NCI-H460 (cell line): ENCODE data around the gene TUFM. TPM values are rescaled to one million over a fixed set of nuclear protein-coding genes. Genes with fewer than 3 reads are reported as not detected.
A peak's percentile ranks its signal among the peaks of the same experiment; 100 is the strongest.
"Not testable (repeated sequence)": the region's sequence is repeated elsewhere in the genome, so short reads cannot be mapped to it uniquely, and the experiment has no call there.

Source experiments
- DNase-seq: peaks from one replicate; pipeline ENCODE4 v3.0.0-alpha.2; 2016; ENCODE audit warnings: low read depth; ENCODE audit errors: extremely low read depth
- total RNA-seq: library from RNA; depleted of rRNA; stranded (reverse); fragments of >200 nt; shearing (Covaris generic); gene quantifications from 2 replicates; pipeline ENCODE4 v1.2.3, GENCODE V29; 2014

The TUFM gene
- total RNA-seq, 1 experiment from 2014 or later = 245 TPM

DNA sequence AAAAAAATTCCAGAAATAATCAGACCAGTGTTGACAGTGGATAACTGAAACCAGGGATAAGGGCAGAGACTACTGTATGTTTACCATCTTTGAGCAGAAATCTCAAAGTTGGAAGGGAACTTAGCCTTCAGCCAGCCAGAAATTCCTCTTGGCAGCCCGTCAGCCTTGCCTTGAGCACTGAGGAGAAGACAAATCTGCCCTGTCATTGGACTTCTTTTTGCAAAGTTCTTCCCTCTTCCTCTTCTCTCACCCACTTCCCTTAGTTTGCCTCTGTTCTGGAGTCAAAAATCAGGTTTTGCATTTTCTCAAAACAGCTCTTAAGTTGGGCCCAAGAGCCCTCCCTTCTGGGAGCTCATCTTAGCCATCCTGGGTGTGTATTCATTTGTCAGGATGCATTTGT is 6.2 kb downstream of the TUFM start:
- no peak for DNase-seq

GRCh38 chr16:28839004-28839639 is 7.0 kb downstream of the TUFM start:
- no peak for DNase-seq

DNA sequence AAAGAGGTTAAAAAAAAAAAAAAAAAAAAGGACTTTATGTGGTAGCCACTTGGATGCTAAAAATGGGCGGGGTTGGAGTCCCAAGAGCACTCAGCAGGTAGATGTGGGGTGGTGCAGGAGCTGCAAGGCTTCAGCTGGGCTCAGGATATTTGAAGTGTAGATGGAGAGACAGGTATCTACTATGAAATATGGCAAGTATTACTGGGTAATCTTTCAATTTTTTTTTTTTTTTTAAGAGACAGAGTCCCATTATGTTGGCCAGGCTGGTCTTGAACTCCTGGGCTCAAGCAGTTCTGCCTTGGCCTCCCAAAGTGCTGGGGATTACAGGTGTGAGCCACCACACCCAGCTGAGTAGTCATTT is 7.6 kb downstream of the TUFM start:
- DNase-seq = no peak

DNA sequence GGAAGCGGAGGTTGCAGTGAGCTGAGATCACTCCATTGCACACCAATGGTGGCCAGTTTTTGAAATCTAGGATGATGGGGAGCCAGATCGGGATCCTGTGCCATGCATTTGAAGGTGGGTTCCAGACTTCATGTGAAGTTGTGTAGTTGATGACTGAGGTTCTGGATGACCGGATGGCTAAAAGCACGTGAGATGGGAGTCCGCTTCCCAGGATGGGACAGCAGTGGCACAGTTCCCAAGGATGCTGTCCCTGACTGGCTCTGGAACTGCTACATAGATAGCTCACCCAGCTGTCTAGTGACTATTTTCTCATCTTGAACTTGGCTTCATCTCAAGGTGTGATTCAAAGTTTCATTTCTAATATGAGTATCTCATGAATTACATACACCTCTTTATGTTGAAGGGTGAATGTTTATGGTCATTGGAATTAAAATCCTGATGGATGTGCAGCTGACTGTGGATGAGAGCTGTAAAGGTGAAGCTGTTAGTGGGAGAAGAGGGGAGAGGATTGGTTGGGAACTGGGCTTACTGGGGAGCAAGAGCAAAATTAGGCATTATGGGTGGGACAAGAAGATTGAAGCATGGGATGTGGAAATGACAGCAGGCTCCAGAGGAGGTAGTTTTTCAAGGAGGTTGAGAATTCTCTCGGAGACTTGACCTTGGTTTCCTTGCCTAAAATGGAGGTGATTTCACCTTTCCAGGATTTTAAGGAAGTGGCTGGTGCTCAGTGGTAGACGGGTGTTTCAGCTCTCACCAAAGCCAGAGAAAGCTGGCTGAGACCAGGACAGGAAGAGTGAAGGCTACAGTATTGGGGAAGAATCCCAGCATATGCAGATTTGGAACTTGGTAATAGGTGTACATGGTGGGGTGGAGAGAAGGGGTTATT is 8.2 kb downstream of the TUFM start:
- DNase-seq = no peak

DNA sequence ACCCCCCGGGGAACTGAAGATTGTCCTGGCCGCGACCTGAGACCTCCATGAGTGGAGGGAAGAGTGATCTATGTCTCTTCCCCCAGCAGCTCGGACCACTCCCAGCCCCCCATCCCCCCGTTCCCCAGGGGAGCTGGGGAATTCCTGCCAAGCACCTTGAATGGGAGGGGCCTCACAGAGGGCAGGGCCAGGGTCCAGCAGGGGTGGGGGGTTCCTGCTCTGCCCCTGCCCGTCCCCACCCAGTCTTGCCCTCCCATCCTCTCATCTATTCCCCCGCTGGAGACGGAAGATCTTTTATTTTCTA is 9.4 kb downstream of the TUFM start:
- DNase-seq = no peak

DNA sequence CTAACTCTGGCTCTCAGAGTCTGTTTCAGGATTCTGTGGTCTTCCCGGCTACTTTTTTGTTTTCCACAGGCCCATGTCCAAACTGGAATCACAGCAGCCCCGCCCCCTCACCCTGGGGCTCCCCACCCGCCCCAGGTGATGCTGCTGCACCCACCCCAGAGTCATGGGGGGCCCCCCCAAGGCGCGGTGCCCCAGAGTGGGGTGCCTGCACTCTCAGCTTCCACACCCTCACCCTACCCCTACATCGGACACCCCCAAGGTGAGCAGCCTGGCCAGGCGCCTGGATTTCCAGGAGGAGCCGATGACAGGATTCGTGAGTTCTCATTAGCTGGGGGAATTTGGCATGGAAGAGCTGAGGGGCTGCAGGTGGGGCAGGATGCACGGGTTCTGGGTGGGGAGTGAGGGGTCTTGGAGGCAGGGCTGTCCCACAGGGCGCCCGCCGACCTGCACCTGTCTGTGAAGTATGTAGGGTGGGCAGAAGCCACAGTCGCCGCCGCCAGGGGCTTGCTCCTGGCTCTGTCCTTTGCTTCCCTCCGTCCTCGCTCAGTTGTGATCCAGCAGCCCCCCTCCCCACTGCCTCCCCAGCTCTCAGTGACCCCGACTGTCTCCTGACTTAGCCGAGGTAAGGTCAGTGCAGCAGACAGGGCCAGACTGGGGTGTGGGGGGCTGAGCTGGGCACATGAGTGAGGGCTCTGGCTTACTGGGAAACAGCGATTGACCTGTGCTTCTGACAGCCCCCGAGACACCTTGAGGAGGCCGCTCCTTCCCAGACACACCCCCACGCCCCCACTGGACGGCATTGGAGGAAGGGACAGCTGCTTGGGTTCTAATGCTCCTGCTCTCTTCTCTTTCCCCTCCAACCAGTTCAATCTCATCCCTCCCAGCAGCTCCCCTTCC is 10.0 kb downstream of the TUFM start:
- no peak for DNase-seq

DNA sequence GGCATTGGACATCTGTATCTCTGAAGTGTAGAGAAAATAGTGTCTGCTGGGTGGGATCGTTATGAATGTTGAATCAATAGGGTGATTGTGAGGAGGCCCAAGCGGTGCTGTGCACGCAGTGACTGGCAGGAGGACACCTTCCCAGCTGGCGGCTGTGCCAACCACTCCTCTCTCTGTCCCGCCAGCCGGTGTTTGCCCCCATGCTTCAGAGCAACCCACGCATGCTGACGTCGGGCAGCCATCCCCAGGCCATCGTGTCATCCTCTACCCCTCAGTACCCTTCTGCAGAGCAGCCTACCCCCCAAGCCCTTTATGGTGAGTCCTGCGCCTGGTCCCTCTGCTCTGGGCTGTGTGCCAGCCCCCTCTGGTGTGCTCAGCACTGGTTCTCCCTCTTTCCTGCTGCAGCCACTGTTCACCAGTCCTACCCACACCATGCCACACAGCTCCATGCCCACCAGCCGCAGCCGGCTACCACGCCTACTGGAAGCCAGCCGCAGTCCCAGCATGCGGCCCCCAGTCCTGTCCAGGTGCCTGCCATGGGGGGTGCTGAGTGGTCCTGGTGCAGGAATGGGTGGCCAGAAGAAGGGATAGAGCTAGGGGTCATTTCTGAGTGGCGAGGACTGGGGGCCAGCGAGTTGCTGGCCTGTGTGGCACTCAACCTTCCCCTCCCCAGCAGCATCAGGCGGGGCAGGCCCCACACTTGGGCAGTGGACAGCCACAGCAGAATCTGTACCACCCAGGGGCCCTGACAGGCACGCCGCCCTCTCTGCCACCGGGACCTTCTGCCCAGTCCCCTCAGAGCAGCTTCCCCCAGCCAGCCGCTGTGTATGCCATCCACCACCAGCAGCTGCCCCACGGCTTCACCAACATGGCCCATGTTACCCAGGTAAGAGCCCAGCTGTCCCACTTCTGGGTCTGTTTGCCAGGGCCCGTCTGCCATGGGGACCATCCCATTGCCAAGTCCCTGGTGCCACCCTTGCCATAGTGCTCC is 11.0 kb downstream of the TUFM start:
- DNase-seq = no peak

DNA sequence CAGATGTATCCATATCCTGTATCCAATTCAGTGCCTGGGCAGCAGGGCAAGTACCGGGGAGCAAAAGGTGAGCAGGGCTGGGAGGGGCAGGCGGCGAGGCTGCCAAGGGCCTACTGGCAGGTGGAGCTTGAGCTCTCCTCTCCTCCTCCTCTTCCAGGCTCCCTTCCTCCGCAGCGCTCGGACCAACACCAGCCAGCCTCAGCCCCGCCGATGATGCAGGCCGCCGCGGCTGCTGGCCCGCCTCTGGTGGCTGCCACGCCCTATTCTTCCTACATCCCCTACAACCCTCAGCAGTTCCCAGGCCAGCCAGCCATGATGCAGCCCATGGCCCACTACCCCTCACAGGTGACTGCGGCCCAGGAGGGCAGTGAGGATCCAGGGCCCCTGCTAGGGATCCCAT is 11.8 kb downstream of the TUFM start:
- no peak for DNase-seq

DNA sequence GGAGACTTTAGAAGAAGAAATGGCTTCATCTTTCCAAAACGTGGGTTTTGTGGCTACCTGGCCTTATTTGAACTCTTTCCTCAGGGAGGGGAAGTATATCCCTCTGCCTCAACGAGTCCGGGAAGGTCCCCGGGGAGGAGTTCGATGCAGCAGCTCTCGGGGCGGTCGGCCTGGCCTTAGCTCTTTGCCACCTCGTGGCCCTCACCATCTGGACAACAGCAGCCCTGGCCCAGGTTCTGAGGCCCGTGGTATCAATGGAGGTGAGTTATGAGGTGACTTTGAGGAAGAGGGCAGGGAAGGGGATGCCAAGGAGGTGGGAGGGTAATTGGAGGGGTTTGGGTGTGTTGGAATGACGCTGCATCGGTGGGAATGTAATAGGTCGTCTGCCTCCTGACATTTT is 15.6 kb downstream of the TUFM start:
- DNase-seq = no peak

DNA sequence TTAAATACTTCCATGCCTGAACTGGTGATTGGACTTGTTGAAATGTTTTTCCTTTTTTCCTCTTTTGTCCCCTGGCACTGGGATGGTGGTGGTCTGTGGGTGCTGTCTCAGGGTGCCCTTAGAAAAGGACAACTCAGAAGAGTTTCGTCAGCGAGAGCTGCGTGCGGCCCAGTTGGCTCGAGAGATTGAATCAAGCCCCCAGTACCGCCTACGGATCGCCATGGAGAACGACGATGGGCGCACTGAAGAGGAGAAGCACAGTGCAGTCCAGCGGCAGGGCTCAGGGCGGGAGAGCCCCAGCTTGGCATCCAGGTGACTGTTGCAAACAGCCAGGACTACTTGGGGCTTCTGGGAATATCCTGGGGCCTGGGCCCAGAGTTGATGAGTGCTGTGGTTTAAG is 16.4 kb downstream of the TUFM start:
- no peak for DNase-seq

DNA sequence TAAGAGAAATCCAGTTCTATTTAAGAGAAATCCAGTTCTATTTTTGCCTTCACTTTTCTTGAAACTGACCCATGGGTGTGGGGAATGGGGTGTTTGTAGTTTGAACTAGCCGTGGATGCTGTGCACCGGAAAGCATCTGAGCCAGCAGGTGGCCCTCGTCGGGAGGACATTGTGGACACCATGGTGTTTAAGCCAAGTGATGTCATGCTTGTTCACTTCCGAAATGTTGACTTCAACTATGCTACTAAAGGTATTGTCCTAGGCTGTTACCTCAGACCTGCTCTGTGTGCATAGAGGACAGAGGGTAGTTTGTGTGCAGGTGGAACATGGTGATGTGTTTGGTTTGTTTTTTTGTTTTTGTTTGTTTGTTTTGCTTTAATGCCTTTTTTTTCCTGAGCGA is 20.0 kb downstream of the TUFM start:
- no peak for DNase-seq

DNA sequence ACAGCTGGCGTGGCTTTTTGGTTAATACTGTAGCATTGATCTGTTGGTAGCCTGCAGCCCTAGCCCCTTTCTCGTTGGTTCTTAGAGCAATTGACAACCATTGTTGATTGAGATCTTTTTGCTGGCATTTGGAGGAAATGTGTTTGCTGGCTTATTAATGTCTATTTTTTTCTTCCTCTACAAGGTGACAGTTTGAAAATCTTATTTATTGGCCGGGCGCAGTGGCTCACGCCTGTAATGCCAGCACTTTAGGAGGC is 21.5 kb downstream of the TUFM start:
- DNase-seq = no peak

DNA sequence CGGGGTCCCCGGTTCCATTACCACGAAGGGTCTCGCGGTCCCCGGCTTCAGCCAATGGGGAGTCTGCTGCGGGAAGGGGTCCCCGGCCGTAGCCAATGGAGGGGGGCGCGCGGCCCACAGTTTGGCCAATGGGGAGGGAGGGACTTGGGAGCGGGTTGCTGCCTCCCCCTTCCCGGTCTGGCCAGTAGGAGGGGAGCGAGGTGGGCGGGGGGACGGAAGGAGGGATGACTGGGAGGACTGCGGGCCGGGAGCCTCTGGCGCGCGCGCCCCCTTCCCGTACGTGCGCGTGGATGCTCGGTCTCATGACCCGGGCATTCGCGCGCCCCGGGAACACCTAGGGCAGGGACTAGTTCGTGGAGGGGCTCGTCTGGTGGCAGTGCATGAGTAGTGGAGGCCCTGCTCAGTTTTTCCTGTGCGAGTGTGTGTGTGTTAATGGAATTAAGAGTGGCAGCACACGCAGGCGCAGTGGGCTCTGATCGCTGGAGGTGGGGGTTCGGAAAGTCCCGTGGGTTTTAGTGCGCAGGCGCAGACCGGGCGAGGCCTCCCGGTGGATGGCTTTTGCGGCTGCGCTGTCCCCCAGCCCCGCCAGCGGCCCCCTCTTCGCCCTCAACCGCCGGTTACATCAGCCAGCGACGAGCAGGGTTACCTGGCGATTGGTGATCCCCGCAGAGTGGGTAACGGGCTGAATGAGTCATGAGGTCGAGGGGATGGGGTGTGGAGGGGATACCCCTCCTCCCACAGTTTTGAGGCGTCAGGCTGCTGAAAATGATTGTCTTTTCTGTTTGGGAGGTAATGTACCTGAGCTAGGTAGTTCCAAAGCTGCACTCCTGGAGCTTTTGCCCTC is 22.1 kb downstream of the TUFM start:
- peak; percentile 95 for DNase-seq

GRCh38 chr16:28823291-28823872 is 22.8 kb downstream of the TUFM start:
- DNase-seq = no peak

DNA sequence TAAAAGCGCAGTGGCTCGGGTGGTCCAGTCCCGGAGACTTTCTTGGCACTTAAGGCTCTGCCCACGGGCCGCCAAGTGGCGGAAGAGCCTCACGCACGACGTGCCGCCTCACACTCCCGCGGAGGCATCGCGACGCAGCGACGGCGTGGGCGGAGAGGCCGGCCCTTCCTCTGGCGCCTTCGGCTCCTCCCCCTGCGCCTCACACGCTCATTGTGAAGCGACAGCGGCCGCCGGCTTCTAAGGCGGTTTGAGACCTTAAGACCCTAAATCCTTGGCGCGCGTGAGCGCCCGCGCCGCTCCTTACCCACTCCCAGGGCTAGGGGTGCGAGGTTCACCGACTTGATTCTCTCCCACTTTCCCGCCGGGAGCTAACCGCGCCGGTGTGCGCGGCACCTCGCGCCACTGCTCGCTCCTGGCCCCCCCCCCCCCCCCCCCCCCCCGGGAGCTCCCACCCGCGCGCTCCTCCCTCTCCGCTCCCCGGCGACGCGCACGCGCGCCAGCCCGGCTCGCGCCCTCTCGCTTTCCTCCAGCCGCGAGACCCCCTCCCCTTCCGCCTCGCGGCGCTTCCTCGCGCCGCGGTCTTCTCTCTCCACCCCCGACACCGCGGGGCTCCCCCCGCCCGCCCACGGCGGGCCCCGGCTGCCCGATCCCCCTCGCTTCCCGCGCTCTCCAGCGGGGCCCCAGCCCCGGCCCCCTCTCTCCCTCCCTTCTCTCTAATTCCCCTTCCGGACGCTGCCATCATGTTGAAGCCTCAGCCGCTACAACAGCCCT is 23.4 kb downstream of the TUFM start, which contains the start of gene ATXN2L:
Gene ATXN2L, plus strand, starts transcription at position 480 of the 771 bp plus-strand sequence. Its CDS starts 261 bp downstream, at position 741.
- DNase-seq = peak; percentile 90

DNA sequence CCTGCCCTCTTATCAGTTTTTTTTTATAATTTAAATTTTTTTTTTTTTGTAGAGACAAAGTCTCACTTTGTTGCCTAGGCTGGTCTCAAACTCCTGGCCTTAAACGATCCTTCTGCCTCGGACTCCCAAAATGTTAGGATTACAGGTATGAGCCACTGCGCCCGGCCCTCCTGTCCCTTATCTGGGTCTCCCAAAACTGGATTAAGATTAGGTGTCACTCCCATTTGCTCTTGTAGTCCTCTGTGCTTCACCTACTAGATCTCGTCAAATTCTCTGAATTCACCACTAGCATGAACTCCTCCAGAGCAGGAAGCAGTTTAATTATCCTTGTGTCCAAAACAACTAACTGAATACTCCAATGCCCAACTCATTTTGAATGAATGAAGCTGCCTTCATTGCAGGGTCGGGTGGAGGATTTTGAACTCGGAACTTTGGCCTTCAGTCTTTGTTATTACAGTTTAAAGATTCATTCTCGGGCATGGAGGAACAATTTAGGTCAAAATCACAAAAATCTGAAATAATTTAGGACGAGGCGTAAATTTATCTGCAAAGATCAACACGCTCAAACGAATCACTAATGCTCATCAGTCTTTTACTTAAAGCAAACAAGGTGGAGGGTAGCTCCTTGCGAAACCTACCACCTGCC is 24.2 kb downstream of the TUFM start:
- DNase-seq = no peak

DNA sequence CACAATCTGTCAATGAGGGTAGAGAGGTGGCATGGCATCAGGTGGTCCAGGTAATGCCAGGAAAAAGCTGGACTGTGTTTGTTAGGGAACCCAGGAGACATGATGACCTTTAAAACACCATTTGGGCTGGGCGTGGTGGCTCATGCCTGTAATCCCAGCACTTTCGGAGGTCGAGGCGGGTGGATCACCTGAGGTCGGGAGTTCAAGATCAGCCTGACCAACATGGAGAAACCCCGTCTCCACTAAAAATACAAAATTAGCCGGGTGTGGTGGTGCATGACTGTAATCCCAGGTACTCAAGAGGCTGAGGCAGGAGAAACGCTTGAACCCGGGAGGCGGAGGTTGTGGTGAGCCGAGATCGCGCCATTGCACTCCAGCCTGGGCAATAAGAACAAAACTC is 25.6 kb downstream of the TUFM start:
- DNase-seq = not testable (repeated sequence)

- DNase-seq = no peak
These were observed 26.1 kb downstream of the TUFM start for GRCh38 chr16:28820016-28820415.
